ENCODE measurements around the gene PAFAH2.

PAFAH2 gene

GRCh38 chr1:25997828-25998761, at the start of gene PAFAH2:
PAFAH2 (minus strand) TSS chr1:25998063; CDS start chr1:25990816, 7,247 bp downstream.
- Histone ChIP-seq H3K4me1 (ENCODE audit: control insufficient read depth, insufficient read depth, low read length) (peaks cover 19% of the 10 kb centered on the region), H3K9me3 (ENCODE audit: control insufficient read depth, insufficient read depth, low read depth, low read length) (no peaks in the 10 kb centered on the region), H3K4me3 (ENCODE audit: low read depth, low read length) (peak within 1 kb of the TSS; percentile 77), H3K27me3 (ENCODE audit: control insufficient read depth, insufficient read depth, low read length) (no peaks in the 10 kb centered on the region), H3K9ac (ENCODE audit: low read length) (peak within 1 kb of the TSS; percentile 47), H3K27ac (ENCODE audit: low read depth, low read length) (0 out of 2 replicates have a peak within 1 kb of the TSS, but pooled peaks have one; percentile 7), H3K36me3 (ENCODE audit: control insufficient read depth, insufficient read depth, low read length) (no peaks in the 10 kb centered on the region)

GRCh38 chr1:26047278-26047874, 49.5 kb upstream of the PAFAH2 start:
- H3K4me1 ChIP-seq (ENCODE audit: control insufficient read depth, insufficient read depth, low read length): peaks cover 6% of the 10 kb centered on the region
- H3K36me3 ChIP-seq (ENCODE audit: control insufficient read depth, insufficient read depth, low read length): no peaks in the 10 kb centered on the region
- no peaks in the 10 kb centered on the region for H3K9me3 ChIP-seq (ENCODE audit: control insufficient read depth, insufficient read depth, low read depth, low read length)
- H3K4me3 ChIP-seq (ENCODE audit: low read depth, low read length): no peak overlapping the region
- no peak overlapping the region for H3K9ac ChIP-seq (ENCODE audit: low read length)
- H3K27ac ChIP-seq (ENCODE audit: low read depth, low read length): no peak overlapping the region
- H3K27me3 ChIP-seq (ENCODE audit: control insufficient read depth, insufficient read depth, low read length): peaks cover 88% of the 10 kb centered on the region

- Histone ChIP-seq H3K9me3 (ENCODE audit: control insufficient read depth, insufficient read depth, low read depth, low read length) (no peaks in the 10 kb centered on the region), H3K9ac (ENCODE audit: low read length) (no peak overlapping the region), H3K4me3 (ENCODE audit: low read depth, low read length) (peak overlapping the region; percentile 50), H3K27me3 (ENCODE audit: control insufficient read depth, insufficient read depth, low read length) (peaks cover 97% of the 10 kb centered on the region), H3K4me1 (ENCODE audit: control insufficient read depth, insufficient read depth, low read length) (peaks cover 6% of the 10 kb centered on the region), H3K27ac (ENCODE audit: low read depth, low read length) (no peak overlapping the region), H3K36me3 (ENCODE audit: control insufficient read depth, insufficient read depth, low read length) (no peaks in the 10 kb centered on the region)
Measured at GRCh38 chr1:26046246-26047095, 48.6 kb upstream of the PAFAH2 start.

GRCh38 chr1:26045722-26046245, 47.9 kb upstream of the PAFAH2 start, which contains the start of gene SLC30A2:
SLC30A2 (minus strand) TSS chr1:26046118; CDS start chr1:26045896, 222 bp downstream.
- H3K36me3 ChIP-seq (ENCODE audit: control insufficient read depth, insufficient read depth, low read length): no peaks in the 10 kb centered on the region
- H3K4me3 ChIP-seq (ENCODE audit: low read depth, low read length): peak within 1 kb of the TSS; percentile 50
- peaks cover 6% of the 10 kb centered on the region for H3K4me1 ChIP-seq (ENCODE audit: control insufficient read depth, insufficient read depth, low read length)
- H3K9ac ChIP-seq (ENCODE audit: low read length): no peak within 1 kb of the TSS
- H3K9me3 ChIP-seq (ENCODE audit: control insufficient read depth, insufficient read depth, low read depth, low read length): no peaks in the 10 kb centered on the region
- no peak within 1 kb of the TSS for H3K27ac ChIP-seq (ENCODE audit: low read depth, low read length)
- H3K27me3 ChIP-seq (ENCODE audit: control insufficient read depth, insufficient read depth, low read length): peaks cover 95% of the 10 kb centered on the region

- H3K27ac ChIP-seq (ENCODE audit: low read depth, low read length): no peak overlapping the region
- H3K27me3 ChIP-seq (ENCODE audit: control insufficient read depth, insufficient read depth, low read length): peaks cover 91% of the 10 kb centered on the region
- H3K9me3 ChIP-seq (ENCODE audit: control insufficient read depth, insufficient read depth, low read depth, low read length): no peaks in the 10 kb centered on the region
- H3K4me3 ChIP-seq (ENCODE audit: low read depth, low read length): peak overlapping the region; percentile 50
- H3K9ac ChIP-seq (ENCODE audit: low read length): no peak overlapping the region
- H3K36me3 ChIP-seq (ENCODE audit: control insufficient read depth, insufficient read depth, low read length): no peaks in the 10 kb centered on the region
- peaks cover 6% of the 10 kb centered on the region for H3K4me1 ChIP-seq (ENCODE audit: control insufficient read depth, insufficient read depth, low read length)
Measured at GRCh38 chr1:26044971-26045721, 47.3 kb upstream of the PAFAH2 start.

- Histone ChIP-seq H3K4me3 (ENCODE audit: low read depth, low read length) (no peak overlapping the region), H3K27me3 (ENCODE audit: control insufficient read depth, insufficient read depth, low read length) (peaks cover 88% of the 10 kb centered on the region), H3K36me3 (ENCODE audit: control insufficient read depth, insufficient read depth, low read length) (no peaks in the 10 kb centered on the region), H3K9ac (ENCODE audit: low read length) (no peak overlapping the region), H3K4me1 (ENCODE audit: control insufficient read depth, insufficient read depth, low read length) (peaks cover 6% of the 10 kb centered on the region), H3K27ac (ENCODE audit: low read depth, low read length) (no peak overlapping the region), H3K9me3 (ENCODE audit: control insufficient read depth, insufficient read depth, low read depth, low read length) (no peaks in the 10 kb centered on the region)
Measured at GRCh38 chr1:26044414-26044813, 46.6 kb upstream of the PAFAH2 start.

GRCh38 chr1:26043765-26044164, 45.9 kb upstream of the PAFAH2 start:
- H3K9ac ChIP-seq (ENCODE audit: low read length): no peak overlapping the region
- H3K27ac ChIP-seq (ENCODE audit: low read depth, low read length): no peak overlapping the region
- peaks cover 6% of the 10 kb centered on the region for H3K4me1 ChIP-seq (ENCODE audit: control insufficient read depth, insufficient read depth, low read length)
- peaks cover 88% of the 10 kb centered on the region for H3K27me3 ChIP-seq (ENCODE audit: control insufficient read depth, insufficient read depth, low read length)
- H3K36me3 ChIP-seq (ENCODE audit: control insufficient read depth, insufficient read depth, low read length): no peaks in the 10 kb centered on the region
- no peaks in the 10 kb centered on the region for H3K9me3 ChIP-seq (ENCODE audit: control insufficient read depth, insufficient read depth, low read depth, low read length)
- H3K4me3 ChIP-seq (ENCODE audit: low read depth, low read length): no peak overlapping the region

- Histone ChIP-seq H3K27me3 (ENCODE audit: control insufficient read depth, insufficient read depth, low read length) (peaks cover 84% of the 10 kb centered on the region), H3K36me3 (ENCODE audit: control insufficient read depth, insufficient read depth, low read length) (no peaks in the 10 kb centered on the region), H3K27ac (ENCODE audit: low read depth, low read length) (no peak overlapping the region), H3K9me3 (ENCODE audit: control insufficient read depth, insufficient read depth, low read depth, low read length) (no peaks in the 10 kb centered on the region), H3K4me3 (ENCODE audit: low read depth, low read length) (no peak overlapping the region), H3K4me1 (ENCODE audit: control insufficient read depth, insufficient read depth, low read length) (peaks cover 6% of the 10 kb centered on the region), H3K9ac (ENCODE audit: low read length) (no peak overlapping the region)
Measured at GRCh38 chr1:26041978-26042377, 44.1 kb upstream of the PAFAH2 start.

- H3K27ac ChIP-seq (ENCODE audit: low read depth, low read length): no peak overlapping the region
- H3K27me3 ChIP-seq (ENCODE audit: control insufficient read depth, insufficient read depth, low read length): peaks cover 84% of the 10 kb centered on the region
- no peak overlapping the region for H3K9ac ChIP-seq (ENCODE audit: low read length)
- no peaks in the 10 kb centered on the region for H3K36me3 ChIP-seq (ENCODE audit: control insufficient read depth, insufficient read depth, low read length)
- H3K4me1 ChIP-seq (ENCODE audit: control insufficient read depth, insufficient read depth, low read length): peaks cover 2% of the 10 kb centered on the region
- no peak overlapping the region for H3K4me3 ChIP-seq (ENCODE audit: low read depth, low read length)
- H3K9me3 ChIP-seq (ENCODE audit: control insufficient read depth, insufficient read depth, low read depth, low read length): no peaks in the 10 kb centered on the region
Measured at GRCh38 chr1:26041401-26041800, 43.5 kb upstream of the PAFAH2 start.

- no peaks in the 10 kb centered on the region for H3K36me3 ChIP-seq (ENCODE audit: control insufficient read depth, insufficient read depth, low read length)
- no peaks in the 10 kb centered on the region for H3K9me3 ChIP-seq (ENCODE audit: control insufficient read depth, insufficient read depth, low read depth, low read length)
- H3K27ac ChIP-seq (ENCODE audit: low read depth, low read length): no peak overlapping the region
- no peak overlapping the region for H3K4me3 ChIP-seq (ENCODE audit: low read depth, low read length)
- H3K27me3 ChIP-seq (ENCODE audit: control insufficient read depth, insufficient read depth, low read length): peaks cover 73% of the 10 kb centered on the region
- H3K4me1 ChIP-seq (ENCODE audit: control insufficient read depth, insufficient read depth, low read length): peaks cover 12% of the 10 kb centered on the region; the same call in 1 of the 2 replicates
- no peak overlapping the region for H3K9ac ChIP-seq (ENCODE audit: low read length)
Measured at GRCh38 chr1:26038904-26039303, 41.0 kb upstream of the PAFAH2 start.
